Measurements from ENCODE around the gene MAP3K5. TPM values are rescaled to one million over a fixed set of nuclear protein-coding genes. Genes with fewer than 3 reads are reported as not detected.

The MAP3K5 gene
- total and polyA plus RNA-seq, 7 donors: 7.4 to 17.8 (median 9.4) TPM

- no peak for TF ChIP-seq CTCF (IDR thresholded peaks at IDR 0.05)
- TF ChIP-seq EP300 (IDR thresholded peaks at IDR 0.05): no peak
- TF ChIP-seq POLR2AphosphoS5 (IDR thresholded peaks at IDR 0.05): no peak
- TF ChIP-seq POLR2A (IDR thresholded peaks at IDR 0.05): no peak
- Histone ChIP-seq H3K27me3 (no peaks in the 10 kb centered on the region), H3K27ac (no peak overlapping the region), H3K9me3 (no peaks in the 10 kb centered on the region), H3K36me3 (no peaks in the 10 kb centered on the region), H3K4me3 (no peak overlapping the region), H3K4me1 (no peaks in the 10 kb centered on the region)
- intact Hi-C loops (cut with DNase I): no loop called here
- no peak for DNase-seq
- 85 to 91% methylated on average over 3 of the region's 3 CpGs for WGBS, 2 donors
Observed at GRCh38 chr6:136676075-136676474, 116.2 kb downstream of the MAP3K5 start.

GRCh38 chr6:136673571-136673970 is 118.7 kb downstream of the MAP3K5 start:
- Histone ChIP-seq H3K4me3 (no peak overlapping the region), H3K27ac (no peak overlapping the region), H3K36me3 (no peaks in the 10 kb centered on the region), H3K4me1 (no peaks in the 10 kb centered on the region), H3K9me3 (no peaks in the 10 kb centered on the region), H3K27me3 (no peaks in the 10 kb centered on the region)
- intact Hi-C loops (cut with DNase I): no loop called here
- no peak for DNase-seq
- TF ChIP-seq POLR2AphosphoS5 (IDR thresholded peaks at IDR 0.05) (no peak), CTCF (IDR thresholded peaks at IDR 0.05) (no peak), POLR2A (IDR thresholded peaks at IDR 0.05) (no peak), EP300 (IDR thresholded peaks at IDR 0.05) (no peak)

DNA sequence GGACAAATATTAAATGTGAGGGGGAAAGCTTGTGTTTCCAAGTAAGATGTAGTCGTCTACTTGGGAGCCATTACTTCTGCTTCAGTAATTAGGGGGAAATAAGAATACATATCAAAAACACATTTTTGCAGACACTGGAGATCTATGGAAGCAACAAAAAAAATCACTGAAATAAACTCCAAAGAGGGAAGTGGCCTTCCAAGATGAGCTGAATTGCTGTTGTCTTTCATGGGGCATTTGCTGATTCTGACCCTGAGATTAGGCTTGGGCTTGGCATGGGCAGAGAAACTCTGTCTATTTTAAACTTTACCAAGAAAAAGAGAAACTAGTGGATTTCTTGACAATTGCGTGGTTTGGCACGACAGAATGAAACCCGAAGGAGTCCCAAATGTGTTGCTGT is 120.1 kb downstream of the MAP3K5 start:
- TF ChIP-seq POLR2AphosphoS5 (IDR thresholded peaks at IDR 0.05) (no peak), POLR2A (IDR thresholded peaks at IDR 0.05) (no peak), CTCF (IDR thresholded peaks at IDR 0.05) (no peak), EP300 (IDR thresholded peaks at IDR 0.05) (no peak)
- Histone ChIP-seq H3K27ac (no peak overlapping the region), H3K9me3 (no peaks in the 10 kb centered on the region), H3K4me3 (no peak overlapping the region), H3K4me1 (no peaks in the 10 kb centered on the region), H3K27me3 (no peaks in the 10 kb centered on the region), H3K36me3 (no peaks in the 10 kb centered on the region)
- no peak for DNase-seq
- 95 to 98% methylated on average over 4 of the region's 4 CpGs for WGBS, 2 donors
- intact Hi-C loops (cut with DNase I): no loop called here

DNA sequence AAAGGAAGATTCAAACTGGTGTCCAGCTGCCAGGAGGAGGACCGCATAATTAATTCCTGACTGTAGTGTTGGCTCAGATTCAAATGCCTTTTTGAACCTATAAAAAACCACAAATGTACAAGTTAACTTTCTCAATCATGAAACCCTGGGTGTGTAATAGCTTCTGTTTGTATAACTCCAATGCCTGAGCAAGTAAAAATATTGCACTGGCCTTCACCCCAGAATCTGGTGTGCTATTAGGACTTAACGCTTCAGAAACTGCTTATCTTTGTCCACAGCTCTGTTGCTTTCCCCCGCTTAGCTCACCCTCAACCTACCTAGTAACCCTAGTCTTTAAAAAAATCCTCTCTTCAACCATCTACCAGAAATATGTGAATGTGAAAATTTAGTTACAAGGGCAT is 123.0 kb downstream of the MAP3K5 start:
- TF ChIP-seq EP300 (IDR thresholded peaks at IDR 0.05) (no peak), POLR2A (IDR thresholded peaks at IDR 0.05) (no peak), POLR2AphosphoS5 (IDR thresholded peaks at IDR 0.05) (no peak), CTCF (IDR thresholded peaks at IDR 0.05) (no peak)
- Histone ChIP-seq H3K4me3 (no peak overlapping the region), H3K27ac (no peak overlapping the region), H3K36me3 (no peaks in the 10 kb centered on the region), H3K4me1 (no peaks in the 10 kb centered on the region), H3K9me3 (no peaks in the 10 kb centered on the region), H3K27me3 (no peaks in the 10 kb centered on the region)
- DNase-seq: no peak
- intact Hi-C loops (cut with DNase I): no loop called here
- 10 to 62% methylated on average over 3 of the region's 3 CpGs for whole genome bisulfite sequencing, 2 donors

DNA sequence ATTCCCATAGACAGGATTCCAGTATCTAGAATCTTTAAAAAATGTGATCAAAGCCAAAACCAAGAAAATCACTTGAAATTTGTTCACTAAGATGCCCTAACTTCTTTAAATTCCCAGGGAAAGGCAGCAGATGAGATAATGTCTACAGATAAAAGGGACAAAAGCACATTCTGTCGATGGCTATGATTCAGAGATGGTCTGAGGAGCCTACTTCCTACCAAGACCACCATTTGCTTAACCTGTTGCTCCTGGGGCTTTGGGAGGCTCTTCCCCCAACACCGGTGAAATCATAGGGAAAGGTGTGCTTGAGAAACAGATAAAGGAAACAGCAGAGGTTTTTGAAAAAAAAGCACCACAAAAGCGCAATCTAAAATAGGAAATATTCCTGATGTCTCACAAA is 123.7 kb downstream of the MAP3K5 start:
- DNase-seq: no peak
- no peaks in the 10 kb centered on the region for H3K9me3 ChIP-seq
- intact Hi-C loops (cut with DNase I): no loop called here
- no peaks in the 10 kb centered on the region for H3K4me1 ChIP-seq
- no peaks in the 10 kb centered on the region for H3K36me3 ChIP-seq
- 94% methylated on average over 3 of the region's 3 CpGs for WGBS, 2 donors
- no peak overlapping the region for H3K4me3 ChIP-seq
- H3K27me3 ChIP-seq: no peaks in the 10 kb centered on the region
- no peak overlapping the region for H3K27ac ChIP-seq
- TF ChIP-seq EP300 (IDR thresholded peaks at IDR 0.05) (no peak), POLR2A (IDR thresholded peaks at IDR 0.05) (no peak), POLR2AphosphoS5 (IDR thresholded peaks at IDR 0.05) (no peak), CTCF (IDR thresholded peaks at IDR 0.05) (no peak)

Measured in sigmoid colon (tissue), 7 donors.